HCT116 (cell line): ENCODE measurements around the gene ZNF532.

Experiments used
- CEBPB ChIP-seq: IDR thresholded peaks from 2 replicates; pipeline ENCODE4 v1.6.1; 2012; ENCODE audit warnings: low read depth
- EGR1 ChIP-seq: IDR thresholded peaks from 2 replicates; pipeline ENCODE4 v1.6.1; 2012; ENCODE audit warnings: low read depth
- EZH2 ChIP-seq: fragments of 200-600 bp; sonication (generic); IDR thresholded peaks from 2 replicates; pipeline ENCODE4 v1.6.1; 2017; ENCODE audit warnings: antibody characterized with exemption, mixed run types
- EZH2phosphoT487 ChIP-seq: fragments of 200-600 bp; IDR thresholded peaks from 2 replicates; pipeline ENCODE4 v1.6.1; 2018; ENCODE audit warnings: antibody characterized with exemption, borderline replicate concordance
- JUND ChIP-seq: IDR thresholded peaks from 2 replicates; pipeline ENCODE4 v1.6.1; 2012
- POLR2A ChIP-seq: IDR thresholded peaks from 2 replicates; pipeline ENCODE4 v1.7.0; 2011; ENCODE audit warnings: borderline replicate concordance; ENCODE audit not compliant: insufficient read depth, insufficient read length; ENCODE audit errors: extremely low read depth
- POLR2AphosphoS5 ChIP-seq: IDR thresholded peaks from 2 replicates; pipeline ENCODE4 v1.6.1; 2011; ENCODE audit warnings: mild to moderate bottlenecking, low read depth, low read length, moderate library complexity
- YY1 ChIP-seq: IDR thresholded peaks from 2 replicates; pipeline ENCODE4 v1.6.1; 2011; ENCODE audit warnings: low read length, low read depth, moderate library complexity, mild to moderate bottlenecking; ENCODE audit not compliant: insufficient replicate concordance; ENCODE audit errors: extremely low read depth
- TF ChIP-seq, protein P1 (sequence below): IDR thresholded peaks from 2 replicates; pipeline ENCODE4 v1.6.1; 2011; ENCODE audit warnings: mild to moderate bottlenecking, low read length, moderate library complexity; ENCODE audit not compliant: insufficient replicate concordance; ENCODE audit errors: extremely low read depth
- TF ChIP-seq, protein P2 (sequence below): IDR thresholded peaks from 2 replicates; pipeline ENCODE4 v1.6.1; 2012
- TF ChIP-seq, protein P3 (sequence below), 3 experiments: fragments of 200-600 bp in 1 of 3; sonication (generic) in 1 of 3; IDR thresholded peaks in 2 of 3; conservative IDR thresholded peaks in 1 of 3; 2 replicates each; pipeline ENCODE4 v1.5.1; 2012 to 2017; ENCODE audit warnings: low read depth in 2 of 3, low read length in 2 of 3, antibody characterized with exemption in 1 of 3, borderline replicate concordance in 1 of 3, control low read depth in 1 of 3, mild to moderate bottlenecking in 1 of 3, mixed read lengths in 1 of 3, mixed run types in 1 of 3, moderate library complexity in 1 of 3; ENCODE audit not compliant: insufficient read depth in 1 of 3
- TF ChIP-seq, protein P4 (sequence below): IDR thresholded peaks from 2 replicates; pipeline ENCODE4 v1.6.1; 2012; ENCODE audit warnings: low read depth

DNA sequence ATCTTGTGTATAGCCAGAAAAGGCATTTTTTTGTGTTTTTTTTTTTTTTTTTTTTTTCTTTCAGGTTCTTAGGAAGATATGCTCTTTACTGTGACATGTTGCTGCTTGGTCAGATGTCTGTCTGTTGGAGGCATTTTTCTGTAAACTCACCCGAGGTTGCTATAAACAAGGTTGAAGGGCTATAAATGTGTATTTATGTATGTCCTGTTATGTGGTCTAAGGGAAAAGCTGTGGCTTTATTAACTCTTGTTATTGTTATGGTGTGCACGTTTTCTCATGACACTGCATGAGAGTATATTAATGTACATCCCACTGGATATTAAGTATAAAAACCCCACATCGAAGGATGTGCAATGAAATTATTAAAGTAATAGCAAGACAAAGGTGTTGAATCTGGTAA lies 102.0 kb downstream of the ZNF532 start:
- TF ChIP-seq, protein P1, sequence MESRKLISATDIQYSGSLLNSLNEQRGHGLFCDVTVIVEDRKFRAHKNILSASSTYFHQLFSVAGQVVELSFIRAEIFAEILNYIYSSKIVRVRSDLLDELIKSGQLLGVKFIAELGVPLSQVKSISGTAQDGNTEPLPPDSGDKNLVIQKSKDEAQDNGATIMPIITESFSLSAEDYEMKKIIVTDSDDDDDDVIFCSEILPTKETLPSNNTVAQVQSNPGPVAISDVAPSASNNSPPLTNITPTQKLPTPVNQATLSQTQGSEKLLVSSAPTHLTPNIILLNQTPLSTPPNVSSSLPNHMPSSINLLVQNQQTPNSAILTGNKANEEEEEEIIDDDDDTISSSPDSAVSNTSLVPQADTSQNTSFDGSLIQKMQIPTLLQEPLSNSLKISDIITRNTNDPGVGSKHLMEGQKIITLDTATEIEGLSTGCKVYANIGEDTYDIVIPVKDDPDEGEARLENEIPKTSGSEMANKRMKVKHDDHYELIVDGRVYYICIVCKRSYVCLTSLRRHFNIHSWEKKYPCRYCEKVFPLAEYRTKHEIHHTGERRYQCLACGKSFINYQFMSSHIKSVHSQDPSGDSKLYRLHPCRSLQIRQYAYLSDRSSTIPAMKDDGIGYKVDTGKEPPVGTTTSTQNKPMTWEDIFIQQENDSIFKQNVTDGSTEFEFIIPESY = no peak
- TF ChIP-seq POLR2A = no peak
- TF ChIP-seq, protein P2, sequence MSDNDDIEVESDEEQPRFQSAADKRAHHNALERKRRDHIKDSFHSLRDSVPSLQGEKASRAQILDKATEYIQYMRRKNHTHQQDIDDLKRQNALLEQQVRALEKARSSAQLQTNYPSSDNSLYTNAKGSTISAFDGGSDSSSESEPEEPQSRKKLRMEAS = no peak
- TF ChIP-seq, protein P3, sequence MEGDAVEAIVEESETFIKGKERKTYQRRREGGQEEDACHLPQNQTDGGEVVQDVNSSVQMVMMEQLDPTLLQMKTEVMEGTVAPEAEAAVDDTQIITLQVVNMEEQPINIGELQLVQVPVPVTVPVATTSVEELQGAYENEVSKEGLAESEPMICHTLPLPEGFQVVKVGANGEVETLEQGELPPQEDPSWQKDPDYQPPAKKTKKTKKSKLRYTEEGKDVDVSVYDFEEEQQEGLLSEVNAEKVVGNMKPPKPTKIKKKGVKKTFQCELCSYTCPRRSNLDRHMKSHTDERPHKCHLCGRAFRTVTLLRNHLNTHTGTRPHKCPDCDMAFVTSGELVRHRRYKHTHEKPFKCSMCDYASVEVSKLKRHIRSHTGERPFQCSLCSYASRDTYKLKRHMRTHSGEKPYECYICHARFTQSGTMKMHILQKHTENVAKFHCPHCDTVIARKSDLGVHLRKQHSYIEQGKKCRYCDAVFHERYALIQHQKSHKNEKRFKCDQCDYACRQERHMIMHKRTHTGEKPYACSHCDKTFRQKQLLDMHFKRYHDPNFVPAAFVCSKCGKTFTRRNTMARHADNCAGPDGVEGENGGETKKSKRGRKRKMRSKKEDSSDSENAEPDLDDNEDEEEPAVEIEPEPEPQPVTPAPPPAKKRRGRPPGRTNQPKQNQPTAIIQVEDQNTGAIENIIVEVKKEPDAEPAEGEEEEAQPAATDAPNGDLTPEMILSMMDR (IDR thresholded peaks at IDR 0.05 in 2 of 3, conservative IDR thresholded peaks at IDR 0.05 in 1 of 3; ENCODE audit: borderline replicate concordance in 1 of 3, insufficient read depth in 1 of 3, low read depth in 2 of 3, low read length in 2 of 3) = no peak
- no peak for TF ChIP-seq EZH2
- no peak for TF ChIP-seq POLR2AphosphoS5
- TF ChIP-seq YY1 = no peak
- TF ChIP-seq EZH2phosphoT487 = no peak
- TF ChIP-seq, protein P4, sequence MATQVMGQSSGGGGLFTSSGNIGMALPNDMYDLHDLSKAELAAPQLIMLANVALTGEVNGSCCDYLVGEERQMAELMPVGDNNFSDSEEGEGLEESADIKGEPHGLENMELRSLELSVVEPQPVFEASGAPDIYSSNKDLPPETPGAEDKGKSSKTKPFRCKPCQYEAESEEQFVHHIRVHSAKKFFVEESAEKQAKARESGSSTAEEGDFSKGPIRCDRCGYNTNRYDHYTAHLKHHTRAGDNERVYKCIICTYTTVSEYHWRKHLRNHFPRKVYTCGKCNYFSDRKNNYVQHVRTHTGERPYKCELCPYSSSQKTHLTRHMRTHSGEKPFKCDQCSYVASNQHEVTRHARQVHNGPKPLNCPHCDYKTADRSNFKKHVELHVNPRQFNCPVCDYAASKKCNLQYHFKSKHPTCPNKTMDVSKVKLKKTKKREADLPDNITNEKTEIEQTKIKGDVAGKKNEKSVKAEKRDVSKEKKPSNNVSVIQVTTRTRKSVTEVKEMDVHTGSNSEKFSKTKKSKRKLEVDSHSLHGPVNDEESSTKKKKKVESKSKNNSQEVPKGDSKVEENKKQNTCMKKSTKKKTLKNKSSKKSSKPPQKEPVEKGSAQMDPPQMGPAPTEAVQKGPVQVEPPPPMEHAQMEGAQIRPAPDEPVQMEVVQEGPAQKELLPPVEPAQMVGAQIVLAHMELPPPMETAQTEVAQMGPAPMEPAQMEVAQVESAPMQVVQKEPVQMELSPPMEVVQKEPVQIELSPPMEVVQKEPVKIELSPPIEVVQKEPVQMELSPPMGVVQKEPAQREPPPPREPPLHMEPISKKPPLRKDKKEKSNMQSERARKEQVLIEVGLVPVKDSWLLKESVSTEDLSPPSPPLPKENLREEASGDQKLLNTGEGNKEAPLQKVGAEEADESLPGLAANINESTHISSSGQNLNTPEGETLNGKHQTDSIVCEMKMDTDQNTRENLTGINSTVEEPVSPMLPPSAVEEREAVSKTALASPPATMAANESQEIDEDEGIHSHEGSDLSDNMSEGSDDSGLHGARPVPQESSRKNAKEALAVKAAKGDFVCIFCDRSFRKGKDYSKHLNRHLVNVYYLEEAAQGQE = no peak
- no peak for TF ChIP-seq JUND
- no peak for TF ChIP-seq EGR1
- TF ChIP-seq CEBPB = no peak
